Middle frontal gyrus (tissue), 1 donor: Measurements from ENCODE around the gene PTPA.
A peak's percentile ranks its signal among the peaks of the same experiment; 100 is the strongest.

Experiments used
- DNase-seq: peaks from one replicate; pipeline ENCODE4 v3.0.0-alpha.2; 2015; ENCODE audit warnings: low spot score; ENCODE audit errors: extremely low spot score

Gene PTPA

GRCh38 chr9:129136446-129137035 lies 25.3 kb downstream of the PTPA start:
- no peak for DNase-seq

GRCh38 chr9:129137292-129138143 lies 26.3 kb downstream of the PTPA start:
- DNase-seq = no peak

- no peak for DNase-seq
These were observed 26.9 kb downstream of the PTPA start for GRCh38 chr9:129138144-129138462.

- no peak for DNase-seq
These were observed 27.4 kb downstream of the PTPA start for GRCh38 chr9:129138476-129139232.

- DNase-seq = peak; percentile 76
These were observed 28.2 kb downstream of the PTPA start for GRCh38 chr9:129139233-129139992.

- DNase-seq = peak; percentile 88
These were observed 28.8 kb downstream of the PTPA start for GRCh38 chr9:129139993-129140396.

GRCh38 chr9:129140397-129141065 lies 29.3 kb downstream of the PTPA start:
- no peak for DNase-seq

GRCh38 chr9:129141066-129142041 lies 30.1 kb downstream of the PTPA start:
- no peak for DNase-seq

GRCh38 chr9:129142138-129142935 lies 31.1 kb downstream of the PTPA start:
- no peak for DNase-seq

- DNase-seq = peak; percentile 69
These were observed 32.1 kb downstream of the PTPA start for GRCh38 chr9:129143031-129143927.

GRCh38 chr9:129145316-129145715 lies 34.1 kb downstream of the PTPA start:
- no peak for DNase-seq

GRCh38 chr9:129145841-129146292 lies 34.7 kb downstream of the PTPA start:
- no peak for DNase-seq

- DNase-seq = no peak
These were observed 35.3 kb downstream of the PTPA start for GRCh38 chr9:129146441-129146941.

GRCh38 chr9:129148463-129149204 lies 37.4 kb downstream of the PTPA start:
- DNase-seq = no peak

- DNase-seq = no peak
These were observed 38.2 kb downstream of the PTPA start for GRCh38 chr9:129149442-129149841.

- no peak for DNase-seq
These were observed 38.9 kb downstream of the PTPA start for GRCh38 chr9:129150122-129150521.

- no peak for DNase-seq
These were observed 39.5 kb downstream of the PTPA start for GRCh38 chr9:129150672-129151211.
